HL-60 (cell line): ENCODE measurements around the gene BTG4.

Source experiments
- DNase-seq, 2 experiments: peaks; one replicate each; pipeline ENCODE4 v3.0.0-alpha.2; 2010 to 2020; ENCODE audit warnings: low read depth in 1 of 2, low spot score in 1 of 2
- H3K27ac ChIP-seq: fragments of 250-450 bp; sonication (Bioruptor Pico); replicated peaks from 2 replicates; pipeline ENCODE4 v1.5.1; 2020; ENCODE audit warnings: mild to moderate bottlenecking, moderate library complexity
- H3K27me3 ChIP-seq: fragments of 250-450 bp; sonication (Bioruptor Pico); 2 replicates; pipeline ENCODE4 v1.5.1; 2021; ENCODE audit warnings: mild to moderate bottlenecking, moderate library complexity; ENCODE audit not compliant: insufficient read depth, poor library complexity, severe bottlenecking
- H3K4me3 ChIP-seq: replicated peaks from 2 replicates; pipeline ENCODE4 v1.5.1; 2011; ENCODE audit warnings: mild to moderate bottlenecking, control low read depth, low read length; ENCODE audit not compliant: insufficient read depth
- GABPA ChIP-seq: IDR thresholded peaks from 2 replicates; pipeline ENCODE4 v1.6.1; 2012; ENCODE audit warnings: low read depth
- POLR2AphosphoS5 ChIP-seq: IDR thresholded peaks from 2 replicates; pipeline ENCODE4 v1.6.1; 2012; ENCODE audit warnings: low read depth
- SPI1 ChIP-seq: IDR thresholded peaks from 2 replicates; pipeline ENCODE4 v1.6.1; 2012; ENCODE audit warnings: low read depth, mild to moderate bottlenecking, borderline replicate concordance
- TF ChIP-seq, protein P1 (sequence below): IDR thresholded peaks from one replicate; pipeline ENCODE4 v1.5.1; 2011; ENCODE audit warnings: low read length, control low read depth, inconsistent platforms; ENCODE audit not compliant: insufficient read depth
- TF ChIP-seq, protein P2 (sequence below): IDR thresholded peaks from 2 replicates; pipeline ENCODE4 v1.6.1; 2012; ENCODE audit warnings: low read depth; ENCODE audit not compliant: insufficient replicate concordance

BTG4 gene

DNA sequence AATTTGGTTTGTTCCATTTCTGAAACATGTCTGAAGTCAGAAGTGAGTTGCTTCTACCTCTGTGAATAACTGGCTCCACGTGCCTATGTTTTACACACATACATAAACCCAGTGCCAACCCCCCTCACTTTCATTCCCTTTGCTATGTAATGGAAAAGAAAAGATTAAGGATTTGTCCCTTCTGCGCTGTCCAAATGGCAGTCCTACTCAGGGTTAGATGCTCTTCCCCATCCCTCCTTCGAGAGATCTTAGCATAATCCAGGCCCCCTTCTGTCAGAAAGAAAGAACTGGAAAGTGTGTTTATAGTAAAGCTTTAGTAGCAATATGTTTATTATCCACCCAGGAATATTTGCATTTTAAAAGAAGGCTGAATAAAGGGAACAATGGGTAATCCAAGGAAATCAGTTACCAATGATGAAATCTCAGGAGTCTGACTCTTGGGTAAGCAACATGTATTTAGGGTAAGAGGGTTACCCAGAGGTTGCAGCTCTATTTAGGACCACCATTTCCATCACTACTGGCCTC, 25.2 kb upstream of the BTG4 start:
- Histone ChIP-seq H3K4me3 (no peak overlapping the region), H3K27ac (no peak overlapping the region), H3K27me3 (peaks cover 52% of the 10 kb centered on the region)
- TF ChIP-seq POLR2AphosphoS5 (no peak), SPI1 (no peak), GABPA (no peak)
- TF ChIP-seq, protein P1, sequence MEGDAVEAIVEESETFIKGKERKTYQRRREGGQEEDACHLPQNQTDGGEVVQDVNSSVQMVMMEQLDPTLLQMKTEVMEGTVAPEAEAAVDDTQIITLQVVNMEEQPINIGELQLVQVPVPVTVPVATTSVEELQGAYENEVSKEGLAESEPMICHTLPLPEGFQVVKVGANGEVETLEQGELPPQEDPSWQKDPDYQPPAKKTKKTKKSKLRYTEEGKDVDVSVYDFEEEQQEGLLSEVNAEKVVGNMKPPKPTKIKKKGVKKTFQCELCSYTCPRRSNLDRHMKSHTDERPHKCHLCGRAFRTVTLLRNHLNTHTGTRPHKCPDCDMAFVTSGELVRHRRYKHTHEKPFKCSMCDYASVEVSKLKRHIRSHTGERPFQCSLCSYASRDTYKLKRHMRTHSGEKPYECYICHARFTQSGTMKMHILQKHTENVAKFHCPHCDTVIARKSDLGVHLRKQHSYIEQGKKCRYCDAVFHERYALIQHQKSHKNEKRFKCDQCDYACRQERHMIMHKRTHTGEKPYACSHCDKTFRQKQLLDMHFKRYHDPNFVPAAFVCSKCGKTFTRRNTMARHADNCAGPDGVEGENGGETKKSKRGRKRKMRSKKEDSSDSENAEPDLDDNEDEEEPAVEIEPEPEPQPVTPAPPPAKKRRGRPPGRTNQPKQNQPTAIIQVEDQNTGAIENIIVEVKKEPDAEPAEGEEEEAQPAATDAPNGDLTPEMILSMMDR = no peak
- TF ChIP-seq, protein P2, sequence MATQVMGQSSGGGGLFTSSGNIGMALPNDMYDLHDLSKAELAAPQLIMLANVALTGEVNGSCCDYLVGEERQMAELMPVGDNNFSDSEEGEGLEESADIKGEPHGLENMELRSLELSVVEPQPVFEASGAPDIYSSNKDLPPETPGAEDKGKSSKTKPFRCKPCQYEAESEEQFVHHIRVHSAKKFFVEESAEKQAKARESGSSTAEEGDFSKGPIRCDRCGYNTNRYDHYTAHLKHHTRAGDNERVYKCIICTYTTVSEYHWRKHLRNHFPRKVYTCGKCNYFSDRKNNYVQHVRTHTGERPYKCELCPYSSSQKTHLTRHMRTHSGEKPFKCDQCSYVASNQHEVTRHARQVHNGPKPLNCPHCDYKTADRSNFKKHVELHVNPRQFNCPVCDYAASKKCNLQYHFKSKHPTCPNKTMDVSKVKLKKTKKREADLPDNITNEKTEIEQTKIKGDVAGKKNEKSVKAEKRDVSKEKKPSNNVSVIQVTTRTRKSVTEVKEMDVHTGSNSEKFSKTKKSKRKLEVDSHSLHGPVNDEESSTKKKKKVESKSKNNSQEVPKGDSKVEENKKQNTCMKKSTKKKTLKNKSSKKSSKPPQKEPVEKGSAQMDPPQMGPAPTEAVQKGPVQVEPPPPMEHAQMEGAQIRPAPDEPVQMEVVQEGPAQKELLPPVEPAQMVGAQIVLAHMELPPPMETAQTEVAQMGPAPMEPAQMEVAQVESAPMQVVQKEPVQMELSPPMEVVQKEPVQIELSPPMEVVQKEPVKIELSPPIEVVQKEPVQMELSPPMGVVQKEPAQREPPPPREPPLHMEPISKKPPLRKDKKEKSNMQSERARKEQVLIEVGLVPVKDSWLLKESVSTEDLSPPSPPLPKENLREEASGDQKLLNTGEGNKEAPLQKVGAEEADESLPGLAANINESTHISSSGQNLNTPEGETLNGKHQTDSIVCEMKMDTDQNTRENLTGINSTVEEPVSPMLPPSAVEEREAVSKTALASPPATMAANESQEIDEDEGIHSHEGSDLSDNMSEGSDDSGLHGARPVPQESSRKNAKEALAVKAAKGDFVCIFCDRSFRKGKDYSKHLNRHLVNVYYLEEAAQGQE = no peak
- no peak for DNase-seq

DNA sequence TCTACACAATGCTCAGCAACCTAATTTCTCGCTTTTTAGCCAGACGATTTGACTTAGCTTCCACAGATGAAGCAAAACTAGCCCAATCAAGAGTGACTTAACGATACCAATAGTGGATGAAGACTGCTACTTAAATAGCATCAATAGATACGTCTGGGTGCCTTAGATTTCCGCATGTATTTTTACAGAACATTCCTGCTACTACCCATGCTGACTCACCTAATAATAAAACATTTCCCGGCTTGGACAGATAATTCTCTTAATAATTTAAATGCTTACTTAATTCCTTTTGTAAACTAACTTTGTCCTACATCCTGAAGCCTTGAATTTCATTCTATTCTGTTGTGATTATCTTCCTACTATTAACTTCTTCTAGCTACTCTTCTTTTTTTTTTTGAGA, 23.1 kb upstream of the BTG4 start:
- Histone ChIP-seq H3K27me3 (peaks cover 31% of the 10 kb centered on the region), H3K27ac (no peak overlapping the region), H3K4me3 (no peak overlapping the region)
- DNase-seq = no peak
- TF ChIP-seq SPI1 = no peak
- TF ChIP-seq POLR2AphosphoS5 = no peak
- TF ChIP-seq, protein P2 = no peak
- TF ChIP-seq GABPA = no peak
- TF ChIP-seq, protein P1 = no peak

DNA sequence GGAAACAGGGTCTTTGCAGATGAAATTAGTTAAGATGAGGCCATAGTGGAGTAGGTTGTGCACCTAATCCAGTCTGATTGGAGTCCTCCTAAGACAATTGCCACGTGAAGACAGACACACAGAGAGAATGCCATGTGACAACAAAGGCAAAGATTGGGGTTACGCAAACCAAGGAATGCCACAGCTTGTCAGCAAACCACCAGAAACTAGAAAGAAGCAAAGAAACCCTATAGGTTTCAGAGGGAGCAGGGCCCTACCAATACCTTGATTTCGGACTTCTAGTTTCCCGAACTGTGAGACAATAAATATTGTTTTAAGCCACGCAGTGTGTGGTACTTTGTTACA, 20.2 kb upstream of the BTG4 start:
- Histone ChIP-seq H3K27ac (no peak overlapping the region), H3K27me3 (peaks cover 11% of the 10 kb centered on the region), H3K4me3 (no peak overlapping the region)
- no peak for DNase-seq
- TF ChIP-seq, protein P1 = no peak
- TF ChIP-seq GABPA (no peak), POLR2AphosphoS5 (no peak), SPI1 (no peak)
- TF ChIP-seq, protein P2 = no peak
